ENCODE data around the gene FYN.

- TF ChIP-seq USF2 (IDR thresholded peaks at IDR 0.05; ENCODE audit: low read length) (no peak), CTCF (IDR thresholded peaks at IDR 0.05; ENCODE audit: control extremely low read depth in 1 of 3, insufficient read depth in 1 of 3, low read depth in 1 of 3, low read length in 3 of 3) (no peak), EZH2 (IDR thresholded peaks at IDR 0.05; ENCODE audit: low read depth, low read length, severe bottlenecking) (no peak), POLR2AphosphoS5 (IDR thresholded peaks at IDR 0.05; ENCODE audit: low read depth, low read length) (no peak), POLR2A (IDR thresholded peaks at IDR 0.05; ENCODE audit: control extremely low read depth in 1 of 2, low read depth in 2 of 2, low read length in 2 of 2) (no peak), RFX5 (IDR thresholded peaks at IDR 0.05; ENCODE audit: borderline replicate concordance, low read depth, low read length) (no peak), EP300 (IDR thresholded peaks at IDR 0.05; ENCODE audit: borderline replicate concordance in 1 of 2, low read depth in 2 of 2, low read length in 2 of 2) (no peak), SP1 (IDR thresholded peaks at IDR 0.05; ENCODE audit: low read depth, low read length) (no peak), TAF1 (IDR thresholded peaks at IDR 0.05; ENCODE audit: low read depth, low read length) (no peak), SUZ12 (IDR thresholded peaks at IDR 0.05; ENCODE audit: low read length) (no peak), JUND (IDR thresholded peaks at IDR 0.05; ENCODE audit: low read length) (no peak), SP2 (IDR thresholded peaks at IDR 0.05; ENCODE audit: low read length) (no peak), MAFK (IDR thresholded peaks at IDR 0.05; ENCODE audit: low read depth, low read length) (no peak), CHD2 (IDR thresholded peaks at IDR 0.05; ENCODE audit: low read length) (no peak)
These were observed 141.6 kb downstream of the FYN start for GRCh38 chr6:111731456-111732195.
